Activated CD4-positive, alpha-beta T cell treated with anti-CD3 and anti-CD28 coated beads, Interleukin-2, amount 50 U/mL, for 16 hours (primary cell): ENCODE results near the gene NCK2.

Source experiments
- DNase-seq: peaks from one replicate; pipeline ENCODE4 v3.0.0-alpha.2; 2020

NCK2 gene

GRCh38 chr2:105737980-105738657 lies 6.6 kb upstream of the NCK2 start:
- no peak for DNase-seq

GRCh38 chr2:105738658-105739241 lies 6.0 kb upstream of the NCK2 start:
- no peak for DNase-seq

- peak; percentile 74 for DNase-seq
Observed at GRCh38 chr2:105739426-105739825, 5.3 kb upstream of the NCK2 start.

- no peak for DNase-seq
Observed at GRCh38 chr2:105739944-105740530, 4.7 kb upstream of the NCK2 start.

GRCh38 chr2:105741174-105741573 lies 3.5 kb upstream of the NCK2 start:
- DNase-seq: no peak

GRCh38 chr2:105741617-105742016 lies 3.1 kb upstream of the NCK2 start:
- DNase-seq: no peak

GRCh38 chr2:105744091-105744908 lies 412 bp upstream of the NCK2 start:
- DNase-seq: peak; percentile 64

- DNase-seq: peak; percentile 92
Observed at GRCh38 chr2:105746177-105747080, 1.7 kb downstream of the NCK2 start.

GRCh38 chr2:105747254-105747894 lies 2.7 kb downstream of the NCK2 start:
- DNase-seq: no peak

- DNase-seq: no peak
Observed at GRCh38 chr2:105747991-105748390, 3.3 kb downstream of the NCK2 start.

- DNase-seq: no peak
Observed at GRCh38 chr2:105748566-105748965, 3.9 kb downstream of the NCK2 start.

GRCh38 chr2:105749583-105750400 lies 5.1 kb downstream of the NCK2 start:
- peak; percentile 60 for DNase-seq

GRCh38 chr2:105750735-105751134 lies 6.0 kb downstream of the NCK2 start:
- no peak for DNase-seq

- DNase-seq: no peak
Observed at GRCh38 chr2:105751272-105751671, 6.6 kb downstream of the NCK2 start.

GRCh38 chr2:105752691-105753358 lies 8.1 kb downstream of the NCK2 start:
- no peak for DNase-seq

- no peak for DNase-seq
Observed at GRCh38 chr2:105753380-105753779, 8.7 kb downstream of the NCK2 start.

- peak; percentile 77 for DNase-seq
Observed at GRCh38 chr2:105754011-105754410, 9.3 kb downstream of the NCK2 start.

- DNase-seq: no peak
Observed at GRCh38 chr2:105754994-105755393, 10.3 kb downstream of the NCK2 start.

GRCh38 chr2:105755895-105756294 lies 11.2 kb downstream of the NCK2 start:
- no peak for DNase-seq

- no peak for DNase-seq
Observed at GRCh38 chr2:105756435-105756834, 11.7 kb downstream of the NCK2 start.
